GM12878 (cell line): ENCODE results near the gene TSHZ2.

Experiments
- ASH2L ChIP-seq: fragments of 300-600, 200-600 bp; sonication (generic); IDR thresholded peaks from 2 replicates; pipeline ENCODE4 v1.6.1; 2017; ENCODE audit warnings: low read depth, mild to moderate bottlenecking, borderline replicate concordance
- CTCF ChIP-seq, 3 experiments: IDR thresholded peaks in 2 of 3; conservative IDR thresholded peaks in 1 of 3; 2 replicates each; pipeline ENCODE4 v1.5.1; 2011; ENCODE audit warnings: low read depth in 3 of 3, low read length in 3 of 3, mild to moderate bottlenecking in 3 of 3, control low read depth in 2 of 3, moderate library complexity in 2 of 3, inconsistent platforms in 1 of 3, mixed read lengths in 1 of 3; ENCODE audit not compliant: control insufficient read depth in 2 of 3, insufficient read depth in 1 of 3; ENCODE audit errors: extremely low read depth in 1 of 3
- GABPA ChIP-seq: IDR thresholded peaks from 2 replicates; pipeline ENCODE4 v1.6.1; 2014; ENCODE audit warnings: antibody characterized with exemption, low read depth, mild to moderate bottlenecking, inconsistent platforms
- KDM1A ChIP-seq: fragments of 200-600 bp; sonication (generic); IDR thresholded peaks from 2 replicates; pipeline ENCODE4 v1.6.1; 2016; ENCODE audit warnings: borderline replicate concordance
- SREBF1 ChIP-seq: IDR thresholded peaks from 2 replicates; pipeline ENCODE4 v1.6.1; 2012; ENCODE audit warnings: mild to moderate bottlenecking, low read length

GRCh38 chr20:53287357-53288042 lies 315.3 kb downstream of the TSHZ2 start:
- no peak for TF ChIP-seq ASH2L
- no peak for TF ChIP-seq KDM1A
- TF ChIP-seq CTCF (IDR thresholded peaks at IDR 0.05 in 2 of 3, conservative IDR thresholded peaks at IDR 0.05 in 1 of 3; ENCODE audit: control insufficient read depth in 2 of 3, extremely low read depth in 1 of 3, insufficient read depth in 1 of 3, low read depth in 3 of 3, low read length in 3 of 3), result no peak
- no peak for TF ChIP-seq SREBF1
- TF ChIP-seq GABPA, result no peak
